HG02885 (cell line): ENCODE measurements around the gene CDC73.
A peak's percentile ranks its signal among the peaks of the same experiment; 100 is the strongest.
"Not testable (repeated sequence)": the region's sequence is repeated elsewhere in the genome, so short reads cannot be mapped to it uniquely, and the experiment has no call there.

Experiments used
- ATAC-seq: cut with Tn5 transposase; IDR thresholded peaks from one replicate; pipeline ENCODE4 v1.9.1; 2021; ENCODE audit warnings: mild to moderate bottlenecking; ENCODE audit not compliant: unreplicated experiment, poor library complexity

CDC73 gene

DNA sequence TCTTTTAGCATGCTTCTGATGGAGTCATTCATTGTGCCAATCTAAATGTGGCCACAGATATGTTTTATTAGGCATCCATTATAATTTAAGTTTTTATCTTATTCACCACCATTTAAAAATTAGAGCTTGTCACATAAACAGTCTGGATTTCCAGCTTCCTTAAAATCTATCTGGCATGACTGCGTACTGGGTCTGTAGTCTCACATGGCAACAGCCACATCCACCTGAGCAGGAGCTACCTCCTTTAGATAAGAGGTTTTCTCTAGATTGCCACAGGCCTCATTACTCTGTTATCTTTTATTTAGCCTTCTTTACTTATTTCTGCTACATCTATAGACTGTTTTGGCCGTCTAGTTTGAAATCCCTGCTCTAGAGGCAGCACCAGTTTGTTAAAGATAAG, 35.5 kb downstream of the CDC73 start:
- no peak for ATAC-seq

DNA sequence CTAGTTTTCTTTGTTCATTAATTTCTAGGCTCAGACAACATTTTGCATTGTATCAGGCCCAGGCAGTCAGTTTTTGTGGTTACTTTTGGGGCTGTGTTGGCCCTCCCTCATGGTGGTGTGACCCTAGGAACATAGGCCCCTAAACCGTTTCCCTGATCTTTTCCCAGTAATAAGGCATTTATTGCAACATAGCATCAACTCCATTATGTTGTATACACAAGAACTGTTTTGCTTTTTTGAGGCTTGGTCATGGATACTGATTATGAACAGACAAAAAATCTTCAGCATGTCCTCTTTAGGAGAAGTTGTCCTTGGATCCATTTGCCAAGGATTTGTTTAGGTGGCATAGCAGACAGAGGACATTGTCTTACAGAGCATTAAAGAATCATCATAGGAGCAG, 54.3 kb downstream of the CDC73 start:
- no peak for ATAC-seq

DNA sequence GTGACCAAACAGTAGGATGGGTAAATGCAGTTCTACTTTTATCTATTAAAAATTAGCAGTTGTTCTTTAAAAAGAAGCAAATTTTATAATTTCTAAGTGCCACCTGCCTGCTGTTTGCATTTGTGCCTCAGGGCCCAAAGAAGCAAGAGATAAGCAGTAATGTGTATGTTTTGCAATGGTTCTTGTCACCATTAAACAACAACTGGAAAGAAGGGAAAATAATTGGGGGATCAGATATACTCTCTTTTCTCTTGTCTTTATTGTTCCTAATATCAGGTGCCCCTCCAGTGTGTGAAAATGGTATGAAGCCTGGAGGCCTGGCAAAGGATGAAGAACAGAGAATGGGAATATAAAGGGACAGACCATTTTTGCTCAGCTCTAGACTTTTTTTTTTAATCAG, 55.0 kb downstream of the CDC73 start:
- no peak for ATAC-seq

DNA sequence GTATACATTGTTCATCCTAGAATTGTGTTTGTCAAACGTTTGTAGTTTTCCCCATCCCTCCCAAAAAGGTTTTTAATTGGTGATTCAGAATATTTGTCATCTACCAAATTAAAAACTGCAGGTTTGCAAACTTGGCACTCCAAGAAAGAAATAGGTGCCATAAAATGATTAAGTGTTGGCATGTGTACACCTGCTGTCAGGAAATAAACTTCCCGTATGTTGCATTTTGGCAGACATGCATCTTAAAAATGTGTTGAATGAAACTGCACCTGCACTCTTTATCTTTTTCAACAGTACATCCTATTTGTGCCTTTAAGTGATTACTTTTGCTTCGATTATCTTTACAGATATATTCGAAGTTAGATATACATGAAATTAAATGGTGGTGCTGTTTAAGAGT, 57.3 kb downstream of the CDC73 start:
- no peak for ATAC-seq

DNA sequence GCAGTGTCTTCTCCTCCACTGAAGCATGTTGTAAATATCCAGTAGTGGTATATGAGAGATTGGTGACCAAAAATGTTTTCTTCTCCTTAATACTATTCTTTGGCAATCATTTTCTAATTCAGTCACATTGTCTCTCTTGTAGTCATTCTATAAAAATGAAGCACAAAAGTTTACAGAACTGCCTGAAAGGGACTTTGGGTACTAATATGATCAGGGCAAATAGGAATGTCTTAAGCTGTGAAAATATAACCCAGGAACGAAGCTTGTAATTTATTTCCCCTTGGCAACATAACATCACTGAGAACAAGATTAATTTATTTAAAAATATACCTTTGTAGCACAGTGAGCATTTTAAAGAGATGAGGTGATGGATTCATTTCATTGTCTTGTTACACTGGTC, 59.7 kb downstream of the CDC73 start:
- no peak for ATAC-seq

DNA sequence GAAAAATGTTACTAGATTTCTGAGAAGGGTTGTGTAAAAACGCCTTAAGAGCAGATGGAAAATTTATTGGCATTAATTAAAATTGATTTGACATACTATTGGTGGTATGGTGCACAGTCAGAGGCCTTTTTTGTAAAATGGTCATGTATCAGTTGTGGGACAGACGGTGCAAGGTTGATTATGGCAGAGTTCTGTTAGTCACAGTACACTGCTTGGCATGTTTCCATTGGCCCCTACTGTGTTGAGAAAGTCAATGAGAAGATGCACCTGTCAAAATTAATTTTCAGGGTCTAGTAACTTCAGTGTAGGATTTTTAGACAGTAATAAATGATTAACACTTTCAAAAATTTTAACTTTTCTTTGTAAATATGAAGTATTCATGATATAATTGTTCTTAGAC, 60.2 kb downstream of the CDC73 start:
- no peak for ATAC-seq

DNA sequence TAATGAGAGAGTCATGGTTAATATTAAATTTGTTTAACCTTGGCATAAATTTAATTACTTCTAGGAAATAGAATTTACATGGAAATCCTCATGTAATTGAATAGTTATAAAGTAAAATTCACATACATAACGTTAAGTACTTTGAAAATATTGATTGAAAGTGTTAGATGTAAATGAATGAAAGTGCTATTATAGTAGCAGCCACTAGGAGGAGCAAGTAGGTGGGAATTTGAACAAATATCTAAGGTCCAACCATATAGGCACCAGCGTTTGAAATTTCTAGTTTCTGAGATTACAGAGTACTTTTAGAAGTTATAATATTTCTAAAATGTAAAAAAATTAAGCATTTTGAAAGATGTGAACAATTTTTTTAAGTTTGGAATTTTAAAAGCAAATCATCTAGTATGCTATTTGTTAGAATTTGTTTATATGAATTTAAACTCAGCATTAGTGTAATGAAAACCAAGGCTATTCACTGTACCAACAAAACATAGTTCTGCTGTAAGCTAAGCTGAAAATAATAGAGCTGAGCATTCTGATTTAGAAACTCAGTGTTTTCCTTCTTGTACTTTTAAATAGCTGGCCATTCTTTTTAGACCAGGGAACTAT, 61.3 kb downstream of the CDC73 start:
- peak; percentile 79 for ATAC-seq

DNA sequence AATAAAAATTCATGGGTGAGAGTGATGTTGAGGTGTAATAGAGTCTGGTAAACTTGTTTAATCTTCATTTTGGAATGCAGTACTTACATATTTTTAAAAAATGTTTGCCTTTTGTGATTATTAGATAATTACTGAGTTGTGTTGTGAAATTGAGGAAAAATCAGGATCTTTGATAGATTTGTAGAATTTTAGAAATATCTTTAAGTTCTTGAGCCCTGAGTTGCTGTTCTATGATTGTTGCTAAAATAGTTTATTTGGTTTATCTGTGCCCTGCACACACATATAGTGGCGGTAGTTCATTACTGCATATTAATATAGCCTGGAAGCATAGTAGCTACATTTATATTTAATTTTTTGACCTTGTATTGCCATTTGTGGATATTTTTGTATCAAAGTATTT, 62.9 kb downstream of the CDC73 start:
- no peak for ATAC-seq

DNA sequence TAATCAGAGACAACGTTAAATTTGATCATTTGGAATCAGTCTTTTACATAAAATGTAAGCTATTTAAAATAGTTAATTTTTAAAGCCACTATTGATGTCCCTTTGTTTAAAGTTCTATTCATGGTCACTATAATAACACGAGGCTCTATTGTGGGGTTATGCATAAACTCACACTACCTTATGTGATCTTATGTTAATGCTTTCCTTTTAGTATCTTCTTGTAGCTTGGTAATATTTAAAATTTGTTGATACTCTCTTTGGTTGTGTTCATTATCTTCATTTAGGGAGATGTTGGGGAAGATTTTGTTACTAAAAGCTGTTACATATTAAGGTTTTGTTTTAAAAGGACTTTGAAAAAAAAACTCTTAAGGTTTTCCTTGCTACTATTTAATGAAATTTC, 63.4 kb downstream of the CDC73 start:
- ATAC-seq, result no peak

DNA sequence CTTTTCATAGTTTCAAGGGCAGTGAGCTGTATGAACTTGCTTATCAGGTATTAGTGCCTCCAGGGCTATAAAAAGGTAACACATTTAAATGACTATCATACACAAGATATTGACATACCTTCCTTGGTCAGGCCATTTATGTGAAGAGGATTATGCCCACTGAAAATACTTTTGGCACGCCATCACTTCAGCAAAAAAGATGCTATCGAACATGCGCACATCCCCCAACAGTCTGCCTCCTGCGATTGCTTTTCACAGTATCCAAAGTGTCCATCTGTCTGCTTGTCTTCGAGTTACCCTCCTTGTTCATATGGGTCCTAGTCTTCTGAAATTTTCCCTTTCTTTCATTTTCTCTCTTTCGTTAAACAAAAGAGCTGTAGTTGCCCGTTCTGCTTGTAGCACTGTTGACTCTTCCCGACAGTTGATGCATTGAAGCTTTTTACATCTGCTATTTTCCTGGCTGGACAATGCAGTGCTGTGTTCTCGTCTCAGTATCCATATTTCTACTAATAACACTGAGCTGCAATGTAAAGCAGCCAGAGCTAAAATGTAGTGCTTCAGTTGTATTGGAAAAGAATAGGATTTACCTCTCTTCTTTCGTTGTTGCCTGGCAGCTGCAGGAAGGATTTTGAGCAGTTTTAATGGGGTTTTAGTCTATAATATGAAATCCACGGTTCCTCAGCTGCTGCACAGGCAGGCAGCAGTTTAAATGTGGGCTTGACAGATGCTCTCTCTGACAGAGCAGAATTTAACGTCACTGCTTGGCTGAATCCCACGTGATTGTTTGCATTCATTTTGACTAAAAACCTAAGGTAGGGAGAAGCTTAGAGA, 64.3 kb downstream of the CDC73 start, which contains the start of gene B3GALT2:
TSS of gene B3GALT2 (minus strand) at position 713 of the 831 bp plus-strand sequence. CDS start 5,051 bp downstream, outside the sequence.
- no peak for ATAC-seq

DNA sequence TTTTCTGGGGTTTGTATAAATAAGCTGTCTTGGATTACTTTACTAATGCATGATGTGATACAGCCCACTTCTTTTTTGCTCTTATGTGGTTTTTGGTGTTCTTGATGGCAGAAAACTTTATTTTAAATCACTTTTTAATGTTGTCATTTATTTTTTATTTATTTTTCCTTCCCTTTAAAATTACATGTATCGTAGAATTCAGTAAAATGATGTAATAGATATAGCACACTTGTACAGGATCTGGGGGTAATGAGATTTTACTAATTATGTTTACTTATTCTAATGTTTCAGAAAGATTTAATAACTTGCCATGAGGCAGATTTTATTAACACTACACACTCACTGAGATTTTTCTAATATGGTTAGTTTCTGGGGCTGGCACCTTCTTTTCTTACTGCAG, 65.3 kb downstream of the CDC73 start:
- no peak for ATAC-seq

DNA sequence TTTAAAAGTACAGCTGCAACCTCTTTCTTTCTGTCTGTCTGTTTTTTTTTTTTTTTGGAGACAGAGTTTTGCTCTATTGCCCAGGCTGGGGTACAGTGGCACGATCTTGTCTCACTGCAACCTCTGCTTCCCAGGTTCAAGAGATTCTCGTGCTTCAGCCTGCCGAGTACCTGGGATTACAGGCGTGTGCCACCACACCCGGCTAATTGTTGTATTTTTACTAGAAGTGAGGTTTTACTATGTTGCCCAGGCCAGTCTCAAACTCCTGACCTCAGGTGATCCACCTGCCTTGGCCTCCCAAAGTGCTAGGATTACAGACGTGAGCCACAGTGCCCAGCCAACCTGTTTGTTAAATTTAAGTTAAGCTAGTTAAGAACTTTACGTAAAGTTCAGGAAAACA, 67.1 kb downstream of the CDC73 start:
- not testable (repeated sequence) for ATAC-seq

DNA sequence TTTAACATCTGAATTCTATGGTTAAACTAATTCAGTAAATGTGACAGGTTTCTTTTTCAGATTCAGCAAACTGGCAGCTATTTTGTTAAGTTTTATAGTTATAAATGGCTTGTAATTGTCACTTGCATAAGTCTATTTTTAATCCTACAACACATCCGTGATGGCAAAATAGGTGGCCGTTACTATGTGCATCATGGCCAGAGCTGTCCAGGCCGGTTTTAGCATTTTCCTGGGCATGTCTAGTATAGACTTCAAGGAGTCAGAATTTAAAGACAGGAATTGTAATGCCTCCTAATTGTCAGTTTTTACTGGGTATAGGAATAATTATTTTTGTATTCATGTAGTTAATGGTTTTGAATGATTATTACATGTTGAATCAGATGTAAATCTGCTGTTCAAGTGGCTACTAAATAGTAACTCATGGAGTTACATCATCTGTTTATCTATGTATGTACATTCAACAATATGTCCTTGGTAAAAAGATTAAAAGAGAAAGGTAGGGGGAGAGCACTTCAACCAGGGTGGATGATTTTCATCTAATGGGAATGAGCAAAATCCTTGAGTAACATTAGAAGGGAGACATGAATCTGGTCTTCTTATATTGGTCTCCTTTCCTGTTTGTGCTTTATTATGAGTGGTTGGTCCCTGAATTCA, 67.7 kb downstream of the CDC73 start:
- ATAC-seq, result no peak

DNA sequence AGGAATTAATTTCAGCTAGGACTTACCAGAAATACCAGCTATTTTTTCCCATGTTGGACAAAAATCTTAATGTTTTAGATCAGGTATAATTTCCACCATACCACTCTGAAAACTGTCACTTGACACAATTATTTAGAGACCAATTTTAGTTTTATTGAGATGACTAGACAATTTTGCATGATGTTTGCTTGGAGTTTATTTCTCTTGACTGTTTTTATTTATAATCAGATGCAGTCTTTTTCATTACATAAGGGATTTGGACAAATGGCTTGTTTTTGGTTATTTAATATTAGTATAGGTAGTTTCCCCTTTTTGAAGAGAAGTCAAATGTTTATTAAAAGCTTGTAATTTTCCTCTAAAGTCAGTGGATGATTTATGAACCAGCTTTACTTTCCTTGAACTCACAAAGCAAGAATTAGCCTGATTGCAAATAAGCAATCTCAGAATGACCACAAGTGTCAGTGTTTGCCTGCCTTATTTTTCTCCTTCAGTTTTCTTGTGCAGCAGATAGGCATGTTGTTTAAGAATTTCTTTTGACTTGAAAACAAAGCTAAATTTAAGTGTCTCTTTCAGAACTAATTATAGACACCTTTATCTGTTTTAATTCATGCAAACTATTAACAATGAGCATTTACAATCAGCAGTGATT, 68.4 kb downstream of the CDC73 start:
- peak; percentile 56 for ATAC-seq

DNA sequence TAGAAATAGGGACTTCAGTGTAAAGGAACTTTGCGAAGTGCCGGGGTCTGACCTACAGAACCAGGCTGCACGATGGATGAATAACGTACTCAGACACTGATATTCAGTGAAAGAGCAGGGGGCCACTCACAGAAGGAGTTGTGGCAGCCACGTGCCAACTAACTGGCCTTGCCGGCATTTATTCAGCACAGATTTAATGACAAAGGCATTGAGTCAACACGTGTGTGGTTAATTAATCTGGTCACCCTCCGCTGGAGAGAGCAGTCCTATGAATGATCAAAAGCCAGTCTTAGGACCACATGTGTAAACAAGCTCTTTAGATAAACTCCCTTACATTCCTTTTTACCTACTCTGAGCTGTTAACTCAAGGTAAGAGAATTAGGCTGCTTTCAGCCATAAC, 70.8 kb downstream of the CDC73 start:
- no peak for ATAC-seq

DNA sequence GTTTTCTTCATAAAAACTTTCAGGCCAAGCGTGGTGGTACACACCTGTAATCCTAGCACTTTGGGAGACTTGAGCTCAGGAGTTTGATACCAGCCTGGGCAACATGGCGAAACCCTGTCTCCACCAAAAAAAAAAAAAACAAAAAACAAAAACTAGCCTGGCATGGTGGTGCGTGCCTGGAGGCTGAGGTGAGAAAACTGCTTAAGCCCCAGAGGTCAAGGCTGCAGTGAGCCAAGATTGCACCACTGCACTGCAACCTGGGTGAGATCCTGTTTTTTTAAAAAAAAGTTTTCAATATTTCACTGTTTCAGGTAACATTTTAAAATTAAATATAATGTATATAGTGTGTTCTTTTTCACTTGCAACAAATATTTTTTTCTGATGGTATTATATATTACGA, 78.1 kb downstream of the CDC73 start:
- no peak for ATAC-seq

DNA sequence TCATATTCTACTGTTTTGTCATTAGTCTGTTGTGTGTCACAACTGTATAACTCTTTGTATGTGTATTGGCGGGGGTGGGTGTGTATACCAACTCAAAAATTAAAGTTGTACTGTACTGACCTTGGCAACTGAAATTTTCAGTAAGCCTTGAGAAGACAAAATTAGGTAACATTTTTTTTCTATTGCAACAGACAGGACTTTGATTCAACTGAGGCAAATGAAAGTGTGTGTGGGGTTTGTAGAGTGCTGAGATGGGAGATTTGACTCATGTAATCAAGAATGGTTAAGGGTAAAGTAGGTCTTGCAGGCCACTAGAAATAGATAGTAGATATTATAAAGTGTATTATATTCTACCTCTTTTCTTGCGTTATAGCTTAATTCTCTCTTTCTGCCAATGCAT, 79.2 kb downstream of the CDC73 start:
- no peak for ATAC-seq

DNA sequence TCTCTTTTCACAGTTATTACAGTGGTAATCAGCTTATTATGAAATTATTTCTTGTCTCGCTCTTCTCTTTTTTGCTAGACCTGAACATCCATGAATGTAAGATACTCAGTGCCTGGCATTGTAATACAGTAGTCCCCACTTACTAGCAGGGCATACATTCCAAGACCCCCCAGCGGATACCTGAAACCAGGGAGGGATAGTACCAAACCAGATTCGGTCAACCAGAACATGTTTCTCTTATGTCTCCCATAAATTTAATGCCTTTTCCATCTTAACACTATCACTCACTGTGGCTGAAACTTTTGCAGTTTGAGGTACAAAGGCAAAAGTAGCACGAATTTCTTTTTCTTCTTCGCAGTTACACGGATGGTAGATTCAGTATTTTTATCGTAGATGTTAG, 89.2 kb downstream of the CDC73 start:
- peak; percentile 2 for ATAC-seq

DNA sequence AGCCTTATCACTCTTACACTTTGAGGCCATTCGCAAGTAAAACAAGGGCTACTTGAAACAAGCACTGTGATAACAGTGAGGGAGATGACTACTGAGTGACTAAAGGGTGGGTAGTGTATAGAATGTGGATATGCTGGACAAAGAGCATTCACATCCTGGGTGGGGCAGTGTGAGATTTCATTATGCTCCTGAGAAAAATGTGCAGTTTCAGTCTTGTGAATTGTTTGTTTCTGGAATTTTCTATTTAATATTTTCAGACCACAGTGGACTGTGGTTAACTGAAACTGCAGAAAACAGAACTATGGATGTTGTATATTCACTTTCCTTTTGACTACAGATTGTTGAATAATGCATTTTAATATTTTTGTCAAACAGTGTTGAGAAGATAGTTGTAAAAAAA, 89.7 kb downstream of the CDC73 start:
- ATAC-seq, result peak; percentile 85

DNA sequence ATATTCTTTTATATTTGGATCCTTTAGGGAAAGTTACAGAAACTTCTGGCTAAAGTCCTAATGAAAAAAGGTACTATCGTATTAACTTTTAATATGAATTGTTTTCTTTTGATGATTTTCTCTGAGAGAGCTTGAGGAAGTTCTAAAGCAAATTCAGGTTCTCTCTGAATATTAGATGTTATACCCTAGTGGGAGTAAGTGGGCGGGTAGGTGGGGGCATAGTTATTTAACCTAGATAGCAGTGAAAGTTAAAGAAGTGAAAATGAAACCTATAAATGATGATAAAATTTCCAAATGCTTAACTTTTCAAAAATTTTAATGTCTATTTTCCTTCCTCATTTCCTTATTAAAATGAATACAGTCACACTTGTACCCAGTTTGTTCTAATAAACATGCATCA, 90.8 kb downstream of the CDC73 start:
- ATAC-seq, result no peak

DNA sequence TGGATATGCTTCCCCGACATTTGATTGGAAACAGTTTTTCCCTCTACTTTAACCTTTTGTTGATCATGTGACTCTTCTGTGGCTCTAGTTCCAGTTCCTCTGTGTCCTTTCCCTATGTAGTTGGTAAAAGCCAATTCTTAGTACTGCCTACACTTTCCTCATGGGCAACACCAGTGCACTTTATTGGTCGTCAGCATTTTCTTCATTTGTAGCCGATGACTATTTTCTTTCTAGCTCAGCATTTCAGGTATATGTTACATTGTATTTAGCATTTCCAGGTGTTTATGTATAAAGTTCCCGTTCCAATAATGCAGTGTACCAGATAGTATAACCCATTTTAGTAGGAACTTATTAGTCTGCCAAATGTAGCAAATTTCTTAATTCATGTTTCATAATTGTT, 92.2 kb downstream of the CDC73 start:
- ATAC-seq, result no peak
